ENCODE results near the gene WWTR1.

WWTR1 gene

GRCh38 chr3:149604125-149604875 lies 53.5 kb downstream of the WWTR1 start:
- DNase-seq (ENCODE audit: insufficient read length, low spot score) (no peak), FAIRE-seq (no peak)
- TF ChIP-seq POLR2A (IDR thresholded peaks at IDR 0.05; ENCODE audit: low read depth, low read length): no peak

DNA sequence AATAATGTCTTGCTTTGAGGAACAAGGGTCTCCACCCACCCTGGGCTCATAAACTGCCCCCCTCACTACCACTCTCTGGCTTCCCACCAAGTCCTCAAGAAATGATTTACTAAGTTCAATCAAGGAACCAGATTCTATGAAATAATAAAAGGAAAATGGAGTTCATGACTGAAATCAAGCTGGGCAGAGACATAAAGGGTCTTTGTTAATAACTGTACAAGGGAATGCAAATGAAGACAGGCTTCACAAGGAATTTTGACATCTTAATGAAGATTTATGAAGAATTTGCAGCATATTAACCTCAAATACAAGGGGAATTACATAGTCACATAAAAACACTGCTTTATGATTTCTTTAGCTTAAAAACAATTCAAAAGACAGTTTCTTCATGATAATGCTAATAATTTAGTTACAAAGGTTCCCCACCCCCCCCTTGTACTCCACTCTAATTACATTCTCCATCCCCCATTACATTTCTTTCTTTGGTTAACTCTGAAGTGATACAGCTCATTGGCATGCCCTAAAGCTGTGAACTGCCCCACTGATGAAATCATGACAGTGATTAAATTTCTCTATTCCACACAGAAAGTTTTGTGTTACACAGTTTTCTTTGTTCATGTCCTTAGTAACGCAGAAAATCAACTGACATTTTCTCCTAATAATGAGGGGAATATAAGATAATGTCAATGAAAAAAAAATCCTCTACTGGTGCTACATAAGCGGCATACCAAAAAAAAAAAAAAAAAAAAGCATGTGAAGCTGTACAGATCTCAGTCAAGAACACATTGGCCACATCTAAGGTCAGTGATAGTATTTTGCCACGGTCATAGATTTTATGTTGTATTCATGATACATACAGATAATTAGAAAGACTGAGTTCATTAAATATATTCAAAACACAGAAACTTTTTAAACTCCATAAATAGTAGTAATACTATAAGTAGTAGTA lies 54.4 kb downstream of the WWTR1 start:
- peak; percentile 57 for FAIRE-seq
- no peak for TF ChIP-seq POLR2A (IDR thresholded peaks at IDR 0.05; ENCODE audit: low read depth, low read length)
- no peak for DNase-seq (ENCODE audit: insufficient read length, low spot score)

DNA sequence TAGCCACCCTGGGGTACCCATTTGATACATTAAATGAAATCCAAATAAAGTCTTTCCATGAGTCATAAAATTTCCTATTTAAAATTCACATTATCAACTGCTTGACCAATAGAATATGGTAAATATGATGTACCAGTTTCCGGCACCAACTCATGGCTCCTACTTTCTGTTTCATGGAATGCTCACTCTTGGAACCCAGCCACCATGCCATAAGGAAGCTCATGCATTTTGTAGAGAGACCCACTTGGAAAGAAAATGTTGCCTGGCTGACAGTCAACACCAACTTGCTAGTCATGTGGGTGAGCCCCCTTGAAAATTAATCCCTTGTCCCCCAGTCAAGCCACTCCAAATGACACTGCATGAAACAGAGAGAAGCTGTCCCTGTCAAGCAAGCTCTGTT lies 57.2 kb downstream of the WWTR1 start:
- DNase-seq (ENCODE audit: insufficient read length, low spot score) (no peak), FAIRE-seq (no peak)

GRCh38 chr3:149599236-149599635 lies 58.6 kb downstream of the WWTR1 start:
- FAIRE-seq (no peak), DNase-seq (ENCODE audit: insufficient read length, low spot score) (no peak)
- TF ChIP-seq POLR2A (IDR thresholded peaks at IDR 0.05; ENCODE audit: low read depth, low read length): no peak

More for the DNA sequence above, 57.2 kb downstream of the WWTR1 start:
- TF ChIP-seq POLR2A (IDR thresholded peaks at IDR 0.05; ENCODE audit: low read depth, low read length): no peak

DNA sequence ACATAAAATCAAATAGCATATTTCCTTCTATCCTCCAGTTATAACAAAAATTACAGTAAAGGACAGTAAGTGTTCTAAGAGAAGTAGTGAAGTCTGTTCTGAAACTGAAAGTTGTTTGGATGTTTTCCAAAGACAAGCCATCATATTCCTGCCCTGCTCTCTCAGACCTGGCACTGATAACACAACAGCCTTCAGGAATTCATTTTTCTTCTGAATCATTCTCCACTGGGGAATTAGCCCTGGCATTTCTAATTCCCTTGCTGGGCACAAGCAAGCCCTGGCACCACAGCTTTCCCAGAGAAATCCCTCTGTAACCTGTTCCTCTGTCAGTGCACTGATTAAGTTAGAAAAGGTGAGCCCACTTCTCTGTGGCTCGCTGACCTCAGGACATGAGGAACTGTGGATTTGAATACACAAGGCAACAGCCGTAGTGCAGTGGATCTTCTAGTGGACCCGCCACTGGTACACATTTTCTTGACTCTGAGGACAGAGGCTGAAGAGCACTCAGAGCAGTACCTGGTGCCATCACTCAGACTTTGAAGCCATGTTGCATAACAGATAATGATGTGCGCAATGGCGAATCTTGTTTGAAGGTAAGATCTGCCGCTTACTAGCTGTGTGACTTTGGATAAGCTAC lies 61.6 kb downstream of the WWTR1 start:
- DNase-seq (ENCODE audit: insufficient read length, low spot score) (no peak), FAIRE-seq (peak; percentile 98)
- no peak for TF ChIP-seq POLR2A (IDR thresholded peaks at IDR 0.05; ENCODE audit: low read depth, low read length)

DNA sequence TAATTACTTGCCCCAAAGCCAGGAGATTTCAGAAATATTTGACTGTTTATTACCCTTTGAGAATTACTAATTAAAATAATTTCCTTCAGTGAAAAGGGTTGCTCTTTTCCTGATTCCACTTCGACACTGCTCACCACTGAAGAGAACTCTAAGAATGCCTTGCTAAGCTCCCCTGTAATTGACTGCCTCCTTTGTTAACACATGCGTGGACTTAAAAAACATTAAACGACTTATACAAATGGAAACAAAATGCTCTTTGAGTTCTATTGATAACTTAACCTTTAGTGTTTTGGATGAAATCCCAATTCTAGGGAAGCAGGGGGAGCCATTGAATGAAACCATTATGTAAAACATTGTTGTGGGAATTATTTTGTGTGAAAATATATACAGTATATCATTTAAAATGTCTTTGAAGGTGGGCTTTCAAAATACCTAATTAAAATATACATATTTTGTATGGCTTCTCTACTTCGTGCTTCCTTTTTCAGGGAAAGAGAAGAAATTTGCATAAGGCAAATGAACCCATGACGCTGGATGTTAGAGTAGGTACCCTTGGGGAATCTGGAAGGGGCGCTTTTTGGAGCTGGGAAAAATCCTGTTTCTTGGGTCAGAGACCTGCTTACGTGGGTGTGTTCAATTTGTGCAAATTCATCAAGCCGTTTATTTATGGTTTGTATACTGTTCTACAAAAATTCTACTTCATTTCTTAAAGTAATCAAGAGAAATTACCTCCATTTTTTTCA lies 64.2 kb downstream of the WWTR1 start:
- DNase-seq (ENCODE audit: insufficient read length, low spot score): no peak
- no peak for FAIRE-seq
- no peak for TF ChIP-seq POLR2A (IDR thresholded peaks at IDR 0.05; ENCODE audit: low read depth, low read length)

- TF ChIP-seq POLR2A (IDR thresholded peaks at IDR 0.05; ENCODE audit: low read depth, low read length): no peak
- no peak for FAIRE-seq
- no peak for DNase-seq (ENCODE audit: insufficient read length, low spot score)
Observed at GRCh38 chr3:149592758-149593240, 65.0 kb downstream of the WWTR1 start.

DNA sequence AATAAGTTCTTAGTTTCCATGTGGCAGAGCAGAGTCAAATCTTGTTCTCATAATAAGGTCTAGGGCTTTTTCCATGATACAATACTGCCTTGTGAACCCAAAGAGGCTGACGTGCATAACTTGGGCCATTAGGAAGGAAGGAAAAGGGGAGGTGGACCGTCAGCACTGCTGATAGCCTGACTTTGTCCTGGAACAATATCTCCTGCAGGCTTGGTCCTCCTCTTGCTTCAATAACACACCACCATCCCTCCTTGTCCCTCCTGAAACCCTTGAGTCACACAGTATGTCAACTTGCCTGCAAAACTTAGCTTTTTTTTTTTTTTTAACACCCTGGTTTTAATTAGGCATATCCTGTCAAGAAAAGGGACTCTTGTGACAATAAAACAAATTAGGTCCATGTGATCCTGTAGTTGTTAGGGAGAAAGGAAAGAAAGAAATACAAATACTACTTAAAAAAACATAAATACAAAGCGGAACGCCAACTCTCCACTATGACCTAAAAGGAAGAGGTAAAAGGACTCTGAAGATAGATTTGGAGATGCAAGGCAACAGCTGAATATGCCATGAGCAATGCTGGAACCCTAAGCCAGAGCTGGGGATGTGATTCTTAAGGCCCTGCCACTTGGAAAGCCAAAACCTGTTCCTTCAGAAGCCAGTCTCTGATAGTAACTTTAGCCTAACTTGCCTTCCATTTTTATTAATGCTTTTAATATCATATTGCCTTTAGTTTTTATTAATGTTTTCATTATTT lies 67.0 kb downstream of the WWTR1 start:
- FAIRE-seq (no peak), DNase-seq (ENCODE audit: insufficient read length, low spot score) (no peak)
- no peak for TF ChIP-seq POLR2A (IDR thresholded peaks at IDR 0.05; ENCODE audit: low read depth, low read length)

DNA sequence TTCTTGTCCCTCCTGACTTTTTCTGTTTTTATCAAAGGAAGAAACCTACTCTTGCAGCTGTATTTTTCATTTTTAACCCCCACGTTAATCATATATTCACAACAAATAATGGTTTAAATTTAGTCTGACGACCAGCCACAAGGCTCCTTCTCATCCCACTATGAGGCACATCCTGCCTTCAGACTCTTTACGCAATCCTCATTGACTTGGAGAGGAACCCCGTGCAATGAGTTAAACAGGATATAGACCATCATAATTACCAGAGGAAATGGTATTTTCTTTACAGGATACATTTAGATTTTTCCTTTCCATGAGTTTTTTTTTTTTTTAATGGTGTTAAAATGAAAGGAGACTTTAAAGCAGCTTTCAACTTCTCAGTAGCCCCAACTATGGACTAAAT lies 68.5 kb downstream of the WWTR1 start:
- DNase-seq (ENCODE audit: insufficient read length, low spot score) (no peak), FAIRE-seq (peak; percentile 48)
- no peak for TF ChIP-seq POLR2A (IDR thresholded peaks at IDR 0.05; ENCODE audit: low read depth, low read length)

GRCh38 chr3:149588909-149589308 lies 68.9 kb downstream of the WWTR1 start:
- DNase-seq (ENCODE audit: insufficient read length, low spot score) (no peak), FAIRE-seq (no peak)
- no peak for TF ChIP-seq POLR2A (IDR thresholded peaks at IDR 0.05; ENCODE audit: low read depth, low read length)

DNA sequence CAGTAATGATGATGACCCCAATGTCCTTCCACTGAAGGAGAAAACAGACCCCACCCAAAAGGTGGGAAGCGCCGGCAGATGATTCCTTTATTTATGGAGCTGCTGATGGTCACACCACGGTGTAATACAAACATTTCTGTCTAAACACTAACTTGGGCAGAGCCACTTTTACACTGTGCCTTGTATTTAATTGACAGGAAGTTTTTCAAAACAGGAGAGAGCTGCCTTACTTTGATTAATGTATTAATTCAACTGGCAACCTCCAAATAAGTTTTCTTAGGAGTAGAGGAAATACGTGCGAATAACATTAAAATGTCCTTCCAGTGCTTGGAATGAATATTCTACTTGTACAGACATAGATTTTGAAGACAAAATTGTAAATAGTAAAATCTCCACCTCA lies 70.4 kb downstream of the WWTR1 start:
- no peak for TF ChIP-seq POLR2A (IDR thresholded peaks at IDR 0.05; ENCODE audit: low read depth, low read length)
- no peak for FAIRE-seq

DNA sequence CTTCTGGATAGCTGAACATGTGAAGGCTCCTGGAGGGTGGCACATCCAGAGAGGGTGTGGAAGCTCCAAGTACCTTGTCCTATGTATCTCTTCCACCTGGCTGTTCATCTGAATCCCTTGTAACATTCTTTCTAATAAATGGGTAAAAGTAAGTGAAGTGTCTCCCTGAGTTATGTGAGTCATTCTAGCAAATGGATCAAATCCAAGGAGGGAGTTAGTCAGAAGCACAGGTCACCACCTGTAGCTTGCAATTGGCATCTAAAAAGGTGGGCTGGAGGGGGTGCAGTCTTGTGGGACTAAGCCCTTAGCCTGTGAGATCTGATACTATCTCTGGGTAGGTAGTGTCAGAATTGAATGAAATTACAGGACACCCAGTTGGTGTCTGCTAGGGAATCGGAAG lies 71.0 kb downstream of the WWTR1 start:
- DNase-seq (ENCODE audit: insufficient read length, low spot score): no peak
- FAIRE-seq: peak; percentile 89
- TF ChIP-seq POLR2A (IDR thresholded peaks at IDR 0.05; ENCODE audit: low read depth, low read length): no peak

More for the DNA sequence above, 70.4 kb downstream of the WWTR1 start:
- no peak for DNase-seq (ENCODE audit: insufficient read length, low spot score)

GRCh38 chr3:149585401-149585726 lies 72.5 kb downstream of the WWTR1 start:
- DNase-seq (ENCODE audit: insufficient read length, low spot score) (no peak), FAIRE-seq (no peak)
- TF ChIP-seq POLR2A (IDR thresholded peaks at IDR 0.05; ENCODE audit: low read depth, low read length): no peak

Data from H54 (cell line).